ENCODE data around the gene C22orf31. TPM values are rescaled to one million over a fixed set of nuclear protein-coding genes. Genes with fewer than 3 reads are reported as not detected.
"Not testable (repeated sequence)": the region's sequence is repeated elsewhere in the genome, so short reads cannot be mapped to it uniquely, and the experiment has no call there.

Gene C22orf31
- total RNA-seq, 1 experiment from 2014 or later = not detected

DNA sequence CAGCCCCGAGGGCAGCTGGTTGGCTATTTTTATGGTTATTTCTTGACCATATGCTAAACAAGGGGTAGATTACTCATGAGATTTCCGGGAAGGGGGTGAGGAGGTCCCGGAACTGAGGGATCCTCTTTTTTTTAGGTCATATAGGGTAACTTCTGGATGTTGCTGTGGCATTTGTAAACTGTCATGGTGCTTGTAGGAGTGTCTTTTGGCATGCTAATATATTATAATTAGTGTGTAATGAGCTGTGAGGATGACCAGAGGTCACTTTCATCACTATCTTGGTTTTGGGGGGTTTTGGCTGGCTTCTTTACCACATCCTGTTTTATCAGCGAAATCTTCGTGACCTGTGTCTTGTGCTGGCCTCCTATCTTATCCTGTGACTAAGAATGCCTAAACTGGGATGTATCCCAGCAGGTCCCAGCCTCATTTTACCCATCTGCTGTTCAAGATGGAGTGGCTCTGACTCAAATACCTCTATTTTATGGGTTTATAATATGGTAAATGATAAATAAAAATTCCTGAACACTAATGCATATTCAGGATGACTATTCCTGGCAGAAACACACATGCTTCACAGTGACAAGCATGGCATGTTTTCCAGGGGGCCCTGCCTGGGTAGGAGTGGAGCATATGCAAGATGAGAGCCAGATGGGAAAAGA lies 22.4 kb upstream of the C22orf31 start:
- Histone ChIP-seq H4K20me1 (ENCODE audit: control insufficient read depth, insufficient read depth, insufficient read length) (no peaks in the 10 kb centered on the region), H2AK5ac (ENCODE audit: insufficient read length, low read length) (no peak overlapping the region), H3K79me1 (ENCODE audit: insufficient read depth, low read depth, low read length, poor library complexity, severe bottlenecking) (no peaks in the 10 kb centered on the region), H4K91ac (ENCODE audit: insufficient read length, low read depth, low read length) (no peak overlapping the region), H2BK20ac (ENCODE audit: low read depth, low read length, poor library complexity, severe bottlenecking) (no peak overlapping the region), H2BK15ac (ENCODE audit: low read depth, low read length) (no peak overlapping the region), H3K14ac (ENCODE audit: insufficient read depth, low read length) (no peak overlapping the region; the same call in 1 of the 2 replicates), H3T11ph (ENCODE audit: low read length) (no peak overlapping the region), H4K5ac (ENCODE audit: insufficient read length, low read depth, low read length) (no peak overlapping the region), H3K18ac (ENCODE audit: insufficient read length, low read depth, low read length) (no peak overlapping the region), H3K27ac (ENCODE audit: insufficient read length, low read depth, low read length) (no peak overlapping the region), H3K79me2 (ENCODE audit: insufficient read depth, low read length) (no peaks in the 10 kb centered on the region), H2BK5ac (ENCODE audit: insufficient read length, low read length) (no peak overlapping the region), H4K8ac (replicated peaks; ENCODE audit: insufficient read length, low read depth, low read length) (no peak overlapping the region), H3K9me3 (ENCODE audit: control insufficient read depth, low read depth, low read length) (no peaks in the 10 kb centered on the region), H3K23ac (ENCODE audit: insufficient read length, low read depth, low read length) (no peak overlapping the region), H3K4ac (ENCODE audit: low read depth, low read length) (no peak overlapping the region), H2AFZ (ENCODE audit: low read length) (no peak overlapping the region), H3K56ac (ENCODE audit: insufficient read length, low read depth, low read length) (no peak overlapping the region), H2BK12ac (ENCODE audit: insufficient read length, low read depth, low read length) (no peak overlapping the region), H3K27me3 (ENCODE audit: insufficient read depth, low read length) (no peaks in the 10 kb centered on the region), H3K23me2 (ENCODE audit: insufficient read length, low read depth, low read length, poor library complexity, severe bottlenecking) (no peaks in the 10 kb centered on the region), H3K4me1 (ENCODE audit: insufficient read depth, low read length) (peaks cover 6% of the 10 kb centered on the region), H3K4me2 (ENCODE audit: insufficient read depth, insufficient read length, low read length) (no peak overlapping the region), H2BK120ac (ENCODE audit: low read depth, low read length, poor library complexity, severe bottlenecking) (no peak overlapping the region), H3K9ac (ENCODE audit: extremely low read depth, insufficient read length, low read length) (no peak overlapping the region)
- no peak for DNase-seq
- H3K36me3 Mint-ChIP-seq (ENCODE audit: insufficient read depth in 1 of 3, low read depth in 3 of 3) = no peaks in the 10 kb centered on the region
- peak overlapping the region in 2 of 3 experiments; percentile 44 to 80; a peak in 4 of 7 replicates for H3K27ac Mint-ChIP-seq
- H3K4me1 Mint-ChIP-seq = peaks cover 23 to 27% of the 10 kb centered on the region in 2 experiments
- H3K27me3 Mint-ChIP-seq (ENCODE audit: low read depth) = no peaks in the 10 kb centered on the region
- H3K4me3 Mint-ChIP-seq = no peak overlapping the region
- H3K9me3 Mint-ChIP-seq = no peaks in the 10 kb centered on the region
- TF ChIP-seq, protein P1, sequence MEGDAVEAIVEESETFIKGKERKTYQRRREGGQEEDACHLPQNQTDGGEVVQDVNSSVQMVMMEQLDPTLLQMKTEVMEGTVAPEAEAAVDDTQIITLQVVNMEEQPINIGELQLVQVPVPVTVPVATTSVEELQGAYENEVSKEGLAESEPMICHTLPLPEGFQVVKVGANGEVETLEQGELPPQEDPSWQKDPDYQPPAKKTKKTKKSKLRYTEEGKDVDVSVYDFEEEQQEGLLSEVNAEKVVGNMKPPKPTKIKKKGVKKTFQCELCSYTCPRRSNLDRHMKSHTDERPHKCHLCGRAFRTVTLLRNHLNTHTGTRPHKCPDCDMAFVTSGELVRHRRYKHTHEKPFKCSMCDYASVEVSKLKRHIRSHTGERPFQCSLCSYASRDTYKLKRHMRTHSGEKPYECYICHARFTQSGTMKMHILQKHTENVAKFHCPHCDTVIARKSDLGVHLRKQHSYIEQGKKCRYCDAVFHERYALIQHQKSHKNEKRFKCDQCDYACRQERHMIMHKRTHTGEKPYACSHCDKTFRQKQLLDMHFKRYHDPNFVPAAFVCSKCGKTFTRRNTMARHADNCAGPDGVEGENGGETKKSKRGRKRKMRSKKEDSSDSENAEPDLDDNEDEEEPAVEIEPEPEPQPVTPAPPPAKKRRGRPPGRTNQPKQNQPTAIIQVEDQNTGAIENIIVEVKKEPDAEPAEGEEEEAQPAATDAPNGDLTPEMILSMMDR (conservative IDR thresholded peaks at IDR 0.05) = no peak
- WGBS (ENCODE audit: extremely low coverage, insufficient read length, low lambda C conversion rate) = no CpG with 5 or more reads among the region's 5 CpGs

DNA sequence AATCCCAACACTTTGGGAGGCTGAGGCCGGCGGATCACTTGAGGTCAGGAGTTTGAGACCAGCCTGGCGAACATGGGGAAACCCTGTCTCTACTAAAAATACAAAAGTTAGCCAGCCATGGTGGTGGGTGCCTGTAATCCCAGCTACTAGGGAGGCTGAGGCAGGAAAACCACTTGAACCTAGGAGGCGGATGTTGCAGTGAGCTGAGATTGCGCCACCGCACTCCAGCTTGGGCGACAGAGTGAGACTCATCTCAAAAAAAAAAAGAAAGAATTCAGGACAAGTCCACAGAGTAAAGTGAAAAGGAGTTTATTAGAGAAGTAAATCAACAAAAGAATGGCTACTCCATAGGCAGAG lies 21.9 kb upstream of the C22orf31 start:
- not testable (repeated sequence) for H4K5ac ChIP-seq (ENCODE audit: insufficient read length, low read depth, low read length); H3K18ac ChIP-seq (ENCODE audit: insufficient read length, low read depth, low read length); H3K4me1 ChIP-seq (ENCODE audit: insufficient read depth, low read length); H3K23me2 ChIP-seq (ENCODE audit: insufficient read length, low read depth, low read length, poor library complexity, severe bottlenecking); H3K4me3 Mint-ChIP-seq; H3K27ac ChIP-seq (ENCODE audit: insufficient read length, low read depth, low read length); DNase-seq; H3K27me3 Mint-ChIP-seq (ENCODE audit: low read depth); H2BK12ac ChIP-seq (ENCODE audit: insufficient read length, low read depth, low read length); H2BK5ac ChIP-seq (ENCODE audit: insufficient read length, low read length); H3K4me2 ChIP-seq (ENCODE audit: insufficient read depth, insufficient read length, low read length); H3K14ac ChIP-seq (ENCODE audit: insufficient read depth, low read length); H3K36me3 Mint-ChIP-seq (ENCODE audit: insufficient read depth in 1 of 3, low read depth in 3 of 3); H3K79me2 ChIP-seq (ENCODE audit: insufficient read depth, low read length); H3K9me3 Mint-ChIP-seq; H3T11ph ChIP-seq (ENCODE audit: low read length); H3K9me3 ChIP-seq (ENCODE audit: control insufficient read depth, low read depth, low read length); H2BK20ac ChIP-seq (ENCODE audit: low read depth, low read length, poor library complexity, severe bottlenecking); H3K56ac ChIP-seq (ENCODE audit: insufficient read length, low read depth, low read length); H3K23ac ChIP-seq (ENCODE audit: insufficient read length, low read depth, low read length); H2BK120ac ChIP-seq (ENCODE audit: low read depth, low read length, poor library complexity, severe bottlenecking); H2BK15ac ChIP-seq (ENCODE audit: low read depth, low read length); H2AK5ac ChIP-seq (ENCODE audit: insufficient read length, low read length); H3K79me1 ChIP-seq (ENCODE audit: insufficient read depth, low read depth, low read length, poor library complexity, severe bottlenecking); H3K4ac ChIP-seq (ENCODE audit: low read depth, low read length); H4K8ac ChIP-seq (replicated peaks; ENCODE audit: insufficient read length, low read depth, low read length); H4K20me1 ChIP-seq (ENCODE audit: control insufficient read depth, insufficient read depth, insufficient read length); H3K9ac ChIP-seq (ENCODE audit: extremely low read depth, insufficient read length, low read length); H3K27me3 ChIP-seq (ENCODE audit: insufficient read depth, low read length); H4K91ac ChIP-seq (ENCODE audit: insufficient read length, low read depth, low read length); H2AFZ ChIP-seq (ENCODE audit: low read length)
- Mint-ChIP-seq H3K27ac (peak overlapping the region in 2 of 3 experiments; percentile 44 to 80; a peak in 3 of 7 replicates), H3K4me1 (peaks cover 27 to 29% of the 10 kb centered on the region in 2 experiments)
- no CpG with 5 or more reads among the region's 7 CpGs for WGBS (ENCODE audit: extremely low coverage, insufficient read length, low lambda C conversion rate)

Data from H9 (cell line).